GM12865 (cell line): ENCODE results near the gene SPTBN5.

Source experiments
- DNase-seq: peaks from one replicate; pipeline ENCODE4 v3.0.0; 2010; ENCODE audit warnings: low read depth
- H3K4me3 ChIP-seq: 2 replicates; pipeline ENCODE4 v1.5.1; 2011; ENCODE audit warnings: mild to moderate bottlenecking, low read depth, low read length, control low read depth
- CTCF ChIP-seq: IDR thresholded peaks from 2 replicates; pipeline ENCODE4 v1.5.1; 2011; ENCODE audit warnings: low read length, control low read depth, low read depth, inconsistent platforms; ENCODE audit not compliant: insufficient read depth; ENCODE audit errors: missing control alignments

Gene SPTBN5

GRCh38 chr15:41881920-41882688, 11.7 kb downstream of the SPTBN5 start:
- H3K4me3 ChIP-seq: no peak overlapping the region
- TF ChIP-seq CTCF: no peak
- no peak for DNase-seq

GRCh38 chr15:41881550-41881919, 12.3 kb downstream of the SPTBN5 start:
- H3K4me3 ChIP-seq: no peak overlapping the region
- TF ChIP-seq CTCF: no peak
- DNase-seq: no peak

GRCh38 chr15:41881086-41881485, 12.8 kb downstream of the SPTBN5 start:
- DNase-seq: no peak
- no peak for TF ChIP-seq CTCF
- no peak overlapping the region for H3K4me3 ChIP-seq

- H3K4me3 ChIP-seq: no peak overlapping the region
- DNase-seq: no peak
- no peak for TF ChIP-seq CTCF
Measured at GRCh38 chr15:41880156-41880877, 13.5 kb downstream of the SPTBN5 start.

GRCh38 chr15:41879321-41879845, 14.5 kb downstream of the SPTBN5 start:
- TF ChIP-seq CTCF: no peak
- no peak overlapping the region for H3K4me3 ChIP-seq
- DNase-seq: no peak

- no peak for DNase-seq
- H3K4me3 ChIP-seq: no peak overlapping the region
- no peak for TF ChIP-seq CTCF
Measured at GRCh38 chr15:41878355-41878699, 15.5 kb downstream of the SPTBN5 start.
